Activated CD4-positive, alpha-beta T cell treated with anti-CD3 and anti-CD28 coated beads, Interleukin-2, amount 10 ng/mL, durations not matched to agents 24 days and 14 days (primary cell): ENCODE measurements around the gene BET1. TPM values are rescaled to one million over a fixed set of nuclear protein-coding genes. Genes with fewer than 3 reads are reported as not detected.

Experiments used
- DNase-seq: peaks from one replicate; pipeline ENCODE4 v3.0.0; 2022
- H3K27ac Mint-ChIP-seq: one replicate; pipeline ENCODE4 v1.8.0; 2022; ENCODE audit warnings: mild to moderate bottlenecking, mixed read lengths
- H3K27me3 Mint-ChIP-seq: one replicate; pipeline ENCODE4 v1.8.0; 2022; ENCODE audit warnings: mixed read lengths
- H3K36me3 Mint-ChIP-seq: one replicate; pipeline ENCODE4 v1.8.0; 2022; ENCODE audit warnings: low read depth, mild to moderate bottlenecking, mixed read lengths
- H3K4me1 Mint-ChIP-seq: one replicate; pipeline ENCODE4 v1.8.0; 2021; ENCODE audit warnings: mixed read lengths
- H3K4me3 Mint-ChIP-seq: one replicate; pipeline ENCODE4 v1.8.0; 2022; ENCODE audit warnings: mild to moderate bottlenecking, moderate library complexity, mixed read lengths
- H3K9me3 Mint-ChIP-seq: one replicate; pipeline ENCODE4 v1.8.0; 2021; ENCODE audit warnings: mixed read lengths
- intact Hi-C: fragments of 100-400 bp; cut with micrococcal nuclease; formaldehyde crosslinking; loops from one replicate; pipeline ENCODE4 v1.15.1; 2023
- total RNA-seq: library from RNA; stranded (reverse); gene quantifications from 2 replicates; pipeline ENCODE4 v1.2.3, GENCODE V29; 2022

BET1 gene
- 19.1 and 20.0 TPM in 2 replicates for total RNA-seq

- no peaks in the 10 kb centered on the region for H3K36me3 Mint-ChIP-seq
- peak within 1 kb of the TSS; percentile 96 for H3K27ac Mint-ChIP-seq
- peaks cover 17% of the 10 kb centered on the region for H3K27me3 Mint-ChIP-seq
- H3K9me3 Mint-ChIP-seq: no peaks in the 10 kb centered on the region
- intact Hi-C loops: loop anchor here (1.0 to 10.0 kb wide), 7 partner anchors 83 to 1477 kb away; partner anchors contain the start of genes PEX1, RBM48, SGCE and VPS50
- DNase-seq: peak; percentile 98
- peaks cover 20% of the 10 kb centered on the region for H3K4me1 Mint-ChIP-seq
- H3K4me3 Mint-ChIP-seq: peak within 1 kb of the TSS; percentile 94
Measured at GRCh38 chr7:94004024-94004951, at the start of gene BET1. Gene BET1, minus strand, starts transcription at chr7:94004355. Its CDS starts 139 bp downstream, at chr7:94004216.

GRCh38 chr7:94053532-94053931 is 49.4 kb upstream of the BET1 start:
- no peaks in the 10 kb centered on the region for H3K36me3 Mint-ChIP-seq
- H3K4me1 Mint-ChIP-seq: peaks cover 4% of the 10 kb centered on the region
- H3K9me3 Mint-ChIP-seq: peaks cover 4% of the 10 kb centered on the region
- H3K4me3 Mint-ChIP-seq: no peak overlapping the region
- intact Hi-C loops: no loop called here
- H3K27ac Mint-ChIP-seq: no peak overlapping the region
- no peak for DNase-seq
- H3K27me3 Mint-ChIP-seq: peaks cover 9% of the 10 kb centered on the region

GRCh38 chr7:94052398-94053180 is 48.4 kb upstream of the BET1 start:
- no peaks in the 10 kb centered on the region for H3K36me3 Mint-ChIP-seq
- H3K4me1 Mint-ChIP-seq: peaks cover 4% of the 10 kb centered on the region
- no peak overlapping the region for H3K27ac Mint-ChIP-seq
- peaks cover 12% of the 10 kb centered on the region for H3K27me3 Mint-ChIP-seq
- H3K4me3 Mint-ChIP-seq: no peak overlapping the region
- DNase-seq: no peak
- H3K9me3 Mint-ChIP-seq: peaks cover 4% of the 10 kb centered on the region
- intact Hi-C loops: no loop called here

GRCh38 chr7:94050046-94050445 is 45.9 kb upstream of the BET1 start:
- Mint-ChIP-seq H3K27ac (no peak overlapping the region), H3K4me1 (peaks cover 4% of the 10 kb centered on the region), H3K27me3 (peaks cover 17% of the 10 kb centered on the region), H3K9me3 (no peaks in the 10 kb centered on the region), H3K4me3 (no peak overlapping the region), H3K36me3 (no peaks in the 10 kb centered on the region)
- DNase-seq: no peak
- intact Hi-C loops: no loop called here

- intact Hi-C loops: no loop called here
- Mint-ChIP-seq H3K27me3 (peaks cover 17% of the 10 kb centered on the region), H3K36me3 (no peaks in the 10 kb centered on the region), H3K4me3 (no peak overlapping the region), H3K4me1 (peaks cover 4% of the 10 kb centered on the region), H3K27ac (no peak overlapping the region), H3K9me3 (no peaks in the 10 kb centered on the region)
- no peak for DNase-seq
Measured at GRCh38 chr7:94049615-94050014, 45.5 kb upstream of the BET1 start.

DNA sequence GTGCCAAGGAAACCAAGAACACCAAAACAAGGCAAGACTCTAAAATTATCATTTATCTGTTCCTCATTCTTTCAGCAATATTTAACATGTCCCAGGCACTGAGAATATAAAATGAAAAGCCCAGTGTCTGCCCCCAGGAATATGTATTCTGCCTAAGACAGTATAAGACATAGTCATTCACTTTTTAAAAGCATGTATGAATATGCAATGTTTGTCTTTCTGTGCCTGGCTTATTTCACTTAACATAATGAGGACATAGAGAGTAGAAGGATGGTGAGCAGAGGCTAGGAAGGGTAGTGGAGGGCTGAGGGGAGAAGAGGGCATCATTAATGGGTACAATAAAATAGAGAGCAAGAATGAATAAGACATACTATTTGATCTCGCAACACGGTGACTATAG is 44.6 kb upstream of the BET1 start:
- Mint-ChIP-seq H3K27ac (no peak overlapping the region), H3K36me3 (no peaks in the 10 kb centered on the region), H3K9me3 (no peaks in the 10 kb centered on the region), H3K27me3 (peaks cover 17% of the 10 kb centered on the region), H3K4me1 (peaks cover 4% of the 10 kb centered on the region), H3K4me3 (no peak overlapping the region)
- no peak for DNase-seq
- intact Hi-C loops: no loop called here

DNA sequence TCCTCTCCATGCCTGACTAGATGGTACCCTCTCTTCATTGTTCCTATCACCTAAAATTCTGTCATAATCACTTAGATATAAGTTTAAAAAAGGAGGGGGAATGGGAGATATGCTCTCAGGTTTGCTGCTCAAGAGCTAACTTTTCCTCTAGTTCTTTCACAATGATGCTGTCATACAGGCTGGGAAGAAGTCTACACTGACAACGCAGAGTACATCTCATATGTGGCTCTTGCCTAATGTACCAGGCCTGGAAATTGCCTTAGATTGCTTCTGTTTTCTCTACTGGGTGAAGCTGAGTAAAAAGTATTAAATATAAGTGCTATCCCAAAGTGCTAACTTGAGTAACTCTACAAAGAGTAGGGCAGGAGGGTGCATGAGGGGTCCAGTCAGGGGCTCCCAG is 43.8 kb upstream of the BET1 start:
- H3K4me3 Mint-ChIP-seq: no peak overlapping the region

DNA sequence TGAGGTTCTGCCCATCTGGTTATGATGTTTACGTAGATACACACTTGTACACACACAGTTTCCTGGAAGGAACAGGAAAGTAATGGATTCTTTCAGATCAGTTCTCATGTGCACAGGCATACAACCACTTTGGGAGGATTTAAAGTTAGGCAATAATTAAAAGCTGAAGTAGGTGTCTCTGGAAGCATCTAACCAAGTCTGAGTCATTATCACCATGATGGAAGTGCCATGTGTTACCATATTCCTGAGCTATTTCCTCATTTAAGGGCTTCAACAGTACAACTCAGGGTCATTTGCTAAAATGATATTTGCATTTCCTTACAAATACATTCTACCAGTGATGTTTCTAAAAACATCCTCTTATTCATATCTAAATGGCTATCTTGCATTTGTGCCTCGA is 41.4 kb upstream of the BET1 start:
- Mint-ChIP-seq H3K4me3 (no peak overlapping the region), H3K36me3 (no peaks in the 10 kb centered on the region)
- intact Hi-C loops: no loop called here

More for the DNA sequence above, 43.8 kb upstream of the BET1 start:
- Mint-ChIP-seq H3K27ac (no peak overlapping the region), H3K9me3 (no peaks in the 10 kb centered on the region), H3K27me3 (peaks cover 17% of the 10 kb centered on the region), H3K4me1 (peaks cover 4% of the 10 kb centered on the region), H3K36me3 (no peaks in the 10 kb centered on the region)
- no peak for DNase-seq
- intact Hi-C loops: no loop called here

DNA sequence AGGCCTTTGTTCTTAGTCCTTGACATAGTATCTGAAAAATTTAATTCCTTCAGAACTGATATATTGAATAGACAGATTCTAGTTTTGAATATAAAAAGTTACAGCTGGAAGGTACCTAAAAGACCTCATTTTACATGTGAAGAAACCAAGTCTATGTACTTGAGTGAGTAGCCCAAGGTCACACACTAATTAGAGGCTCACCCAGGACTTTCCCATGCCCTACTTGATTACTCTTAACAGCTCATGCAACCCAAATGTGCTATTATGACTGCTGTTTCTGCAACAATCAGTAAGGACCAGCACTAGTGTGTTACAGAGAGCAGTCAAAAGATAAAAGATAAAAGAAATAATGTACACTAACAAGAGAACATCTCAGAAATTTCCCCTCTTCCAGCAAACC is 40.7 kb upstream of the BET1 start:
- intact Hi-C loops: no loop called here
- Mint-ChIP-seq H3K4me3 (no peak overlapping the region), H3K9me3 (no peaks in the 10 kb centered on the region), H3K36me3 (no peaks in the 10 kb centered on the region), H3K27me3 (peaks cover 22% of the 10 kb centered on the region), H3K27ac (no peak overlapping the region), H3K4me1 (peaks cover 4% of the 10 kb centered on the region)
- DNase-seq: no peak

More for the DNA sequence above, 41.4 kb upstream of the BET1 start:
- no peak for DNase-seq
- no peaks in the 10 kb centered on the region for H3K9me3 Mint-ChIP-seq
- H3K27me3 Mint-ChIP-seq: peaks cover 18% of the 10 kb centered on the region
- H3K4me1 Mint-ChIP-seq: peaks cover 4% of the 10 kb centered on the region
- H3K27ac Mint-ChIP-seq: no peak overlapping the region

DNA sequence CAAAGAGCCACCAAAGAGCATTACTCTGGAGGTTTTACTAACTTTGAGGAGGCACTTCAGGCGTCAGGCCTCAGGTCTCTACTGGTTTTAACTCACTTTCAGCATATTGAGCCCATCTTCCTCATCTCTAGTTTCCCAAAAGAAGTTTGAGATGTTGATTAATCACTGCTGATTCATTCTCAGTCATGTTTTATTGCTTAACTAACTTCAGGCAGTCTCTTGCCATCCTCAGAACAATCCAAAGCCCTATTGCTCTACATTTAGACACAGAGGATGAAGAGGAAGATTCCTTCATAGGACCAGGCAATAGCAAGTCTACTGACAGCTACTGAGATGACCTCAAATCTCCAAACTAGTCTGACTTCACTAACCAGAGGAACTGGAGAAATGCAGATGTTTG is 39.1 kb upstream of the BET1 start:
- Mint-ChIP-seq H3K27ac (no peak overlapping the region), H3K4me3 (no peak overlapping the region), H3K36me3 (no peaks in the 10 kb centered on the region), H3K9me3 (no peaks in the 10 kb centered on the region), H3K27me3 (peaks cover 23% of the 10 kb centered on the region), H3K4me1 (no peaks in the 10 kb centered on the region)
- no peak for DNase-seq
- intact Hi-C loops: no loop called here

- no peak overlapping the region for H3K27ac Mint-ChIP-seq
- H3K36me3 Mint-ChIP-seq: no peaks in the 10 kb centered on the region
- intact Hi-C loops: no loop called here
- DNase-seq: no peak
- H3K4me3 Mint-ChIP-seq: no peak overlapping the region
- H3K27me3 Mint-ChIP-seq: peaks cover 22% of the 10 kb centered on the region
- no peaks in the 10 kb centered on the region for H3K9me3 Mint-ChIP-seq
- no peaks in the 10 kb centered on the region for H3K4me1 Mint-ChIP-seq
Measured at GRCh38 chr7:94042381-94042780, 38.2 kb upstream of the BET1 start.

DNA sequence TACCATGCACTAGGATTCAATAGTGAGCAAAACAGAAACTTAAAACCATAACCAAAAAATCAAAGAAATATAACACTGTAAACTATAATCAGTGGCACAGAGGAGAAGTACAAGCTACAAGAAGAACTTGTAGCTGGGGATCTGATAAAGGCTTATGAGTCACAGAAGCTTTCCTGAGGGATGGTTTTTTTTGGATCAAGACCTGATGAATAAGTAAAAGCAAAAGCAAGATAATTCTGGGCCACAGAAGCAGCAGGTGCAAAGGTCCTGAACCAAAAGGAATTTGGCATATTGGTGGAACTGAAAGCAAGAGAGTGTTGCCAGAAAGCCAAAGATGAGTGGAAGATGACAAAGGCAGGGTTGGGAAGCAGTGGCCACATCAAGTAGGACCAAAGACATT is 37.4 kb upstream of the BET1 start:
- Mint-ChIP-seq H3K36me3 (no peaks in the 10 kb centered on the region), H3K27me3 (peaks cover 25% of the 10 kb centered on the region), H3K9me3 (no peaks in the 10 kb centered on the region), H3K4me3 (no peak overlapping the region), H3K27ac (no peak overlapping the region), H3K4me1 (no peaks in the 10 kb centered on the region)
- no peak for DNase-seq
- intact Hi-C loops: no loop called here

DNA sequence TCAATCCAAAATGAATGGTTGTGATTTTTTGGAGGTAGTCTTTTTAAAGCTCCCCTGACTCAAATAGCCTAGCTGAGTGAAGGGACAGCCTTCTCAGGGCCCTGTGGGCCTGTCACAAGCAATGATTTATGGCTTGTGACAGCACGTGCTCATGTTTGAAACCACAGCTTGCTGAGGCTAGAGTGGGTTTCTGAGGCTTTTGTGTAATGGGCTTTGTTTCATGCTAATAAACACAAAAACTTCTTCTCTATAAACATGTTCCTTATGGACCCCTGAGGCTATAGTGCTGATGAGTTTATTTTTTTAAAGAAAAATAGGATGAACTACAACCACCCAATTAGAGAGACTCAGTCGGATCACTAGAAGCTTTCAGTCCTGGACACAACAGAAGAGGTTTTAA is 36.1 kb upstream of the BET1 start:
- H3K36me3 Mint-ChIP-seq: no peaks in the 10 kb centered on the region
- H3K27ac Mint-ChIP-seq: no peak overlapping the region

More for the DNA sequence above, 36.1 kb upstream of the BET1 start:
- no peaks in the 10 kb centered on the region for H3K4me1 Mint-ChIP-seq
- H3K9me3 Mint-ChIP-seq: no peaks in the 10 kb centered on the region
- peaks cover 21% of the 10 kb centered on the region for H3K27me3 Mint-ChIP-seq
- H3K4me3 Mint-ChIP-seq: no peak overlapping the region
- no peak for DNase-seq
- intact Hi-C loops: no loop called here
